ENCODE results near the gene ZIC2.

ZIC2 gene

GRCh38 chr13:99959540-99960230 is 21.9 kb upstream of the ZIC2 start:
- peak; percentile 23 for TF ChIP-seq CTCF (IDR thresholded peaks at IDR 0.05; ENCODE audit: low read depth, low read length, missing control alignments)
- H3K4me3 ChIP-seq (replicated peaks; ENCODE audit: low read depth, low read length) = no peak overlapping the region
- DNase-seq (ENCODE audit: extremely low read depth, low read depth) = no peak

DNA sequence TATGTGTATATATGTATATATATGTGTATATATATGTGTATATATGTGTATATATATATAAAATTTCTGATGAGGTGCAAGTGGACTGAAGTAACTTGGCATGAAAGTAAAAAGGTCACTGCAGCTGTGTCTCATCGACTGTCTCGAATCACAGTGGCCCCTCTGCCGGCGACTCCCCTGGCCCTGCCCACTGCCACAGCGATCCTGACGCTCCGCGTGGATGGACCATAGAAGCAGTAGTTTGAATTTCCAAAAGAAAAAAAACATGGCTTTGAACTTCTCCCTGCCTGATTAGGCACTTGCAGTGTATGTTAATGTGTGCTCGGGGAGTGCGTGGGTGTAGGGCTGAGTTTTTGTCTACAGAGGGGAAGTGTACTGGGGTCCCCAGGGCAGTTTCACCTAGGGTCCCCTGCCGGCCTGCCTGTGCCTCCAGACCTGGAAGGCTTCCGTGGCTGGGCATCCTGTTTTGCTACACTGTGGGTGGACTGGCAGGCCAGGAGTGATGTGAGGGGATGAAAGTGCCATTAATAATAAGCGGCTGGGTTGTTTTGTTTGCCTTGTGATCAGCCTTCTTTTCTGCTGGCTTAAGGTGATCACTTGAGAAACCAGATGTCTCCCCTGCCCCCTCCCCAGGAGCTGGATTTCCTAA is 20.8 kb upstream of the ZIC2 start:
- H3K4me3 ChIP-seq (replicated peaks; ENCODE audit: low read depth, low read length) = no peak overlapping the region
- DNase-seq (ENCODE audit: extremely low read depth, low read depth) = no peak
- TF ChIP-seq CTCF (IDR thresholded peaks at IDR 0.05; ENCODE audit: low read depth, low read length, missing control alignments) = no peak

GRCh38 chr13:99961636-99962035 is 19.9 kb upstream of the ZIC2 start:
- DNase-seq (ENCODE audit: extremely low read depth, low read depth) = no peak
- no peak for TF ChIP-seq CTCF (IDR thresholded peaks at IDR 0.05; ENCODE audit: low read depth, low read length, missing control alignments)
- H3K4me3 ChIP-seq (replicated peaks; ENCODE audit: low read depth, low read length) = no peak overlapping the region

DNA sequence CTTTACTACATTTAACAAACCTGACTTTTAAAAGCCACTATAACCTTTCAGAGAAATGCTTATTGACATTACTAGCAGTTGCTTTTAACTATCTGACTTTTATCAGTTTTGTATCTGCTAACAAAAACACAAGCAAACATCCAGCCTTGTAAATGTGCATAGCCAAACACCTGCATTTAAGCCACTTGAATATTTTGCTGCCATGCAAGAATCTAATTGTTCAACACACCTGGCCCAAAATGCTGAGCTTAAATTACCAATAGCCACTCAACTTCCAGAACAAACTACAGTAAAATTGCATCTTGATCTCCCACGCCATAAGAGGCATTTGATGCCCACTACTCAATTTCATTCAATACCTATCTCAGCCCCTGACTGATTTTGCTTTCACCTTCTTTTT is 19.3 kb upstream of the ZIC2 start:
- no peak for DNase-seq (ENCODE audit: extremely low read depth, low read depth)
- TF ChIP-seq CTCF (IDR thresholded peaks at IDR 0.05; ENCODE audit: low read depth, low read length, missing control alignments) = no peak
- H3K4me3 ChIP-seq (replicated peaks; ENCODE audit: low read depth, low read length) = no peak overlapping the region

DNA sequence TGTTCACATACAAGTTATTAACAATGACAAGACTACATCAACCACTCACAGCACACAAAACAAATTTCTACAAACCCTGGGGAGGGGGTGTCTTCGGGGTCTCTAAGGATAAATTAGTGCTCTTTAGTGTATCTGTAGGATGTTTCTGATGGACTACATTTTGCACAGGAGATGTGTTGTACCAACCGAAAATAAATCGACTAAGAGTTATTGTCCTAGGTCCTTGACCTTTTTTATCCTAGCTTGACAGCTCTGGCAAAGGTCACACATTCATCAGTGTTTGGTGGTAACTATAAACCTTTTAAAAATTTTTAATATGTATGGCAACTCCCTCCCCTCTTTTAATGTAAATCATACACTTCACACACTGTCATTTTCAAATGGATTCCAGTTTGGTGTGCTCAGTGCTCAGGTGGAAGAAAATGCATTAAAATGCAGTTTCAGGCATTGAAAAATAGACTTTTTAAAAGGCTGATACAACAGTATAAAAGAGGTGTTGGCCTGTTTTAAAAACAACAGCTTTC is 17.7 kb upstream of the ZIC2 start:
- DNase-seq (ENCODE audit: extremely low read depth, low read depth) = no peak
- no peak for TF ChIP-seq CTCF (IDR thresholded peaks at IDR 0.05; ENCODE audit: low read depth, low read length, missing control alignments)
- H3K4me3 ChIP-seq (replicated peaks; ENCODE audit: low read depth, low read length) = no peak overlapping the region

GRCh38 chr13:99965329-99966000 is 16.1 kb upstream of the ZIC2 start:
- no peak for DNase-seq (ENCODE audit: extremely low read depth, low read depth)
- H3K4me3 ChIP-seq (replicated peaks; ENCODE audit: low read depth, low read length) = no peak overlapping the region
- no peak for TF ChIP-seq CTCF (IDR thresholded peaks at IDR 0.05; ENCODE audit: low read depth, low read length, missing control alignments)
